SK-N-SH treated with all-trans-retinoic acid at 6 μM for 48 hours (cell line): Measurements from ENCODE around the gene CAMK2B.

Experiments used
- ATAC-seq: fragments of 200-7000 bp; cut with Tn5 transposase; 3 replicates; pipeline ENCODE4 v1.9.1; 2020; ENCODE audit warnings: mild to moderate bottlenecking, moderate library complexity
- ARNTL ChIP-seq: fragments of 450-650 bp; formaldehyde crosslinking; IDR thresholded peaks from 2 replicates; pipeline ENCODE4 v1.5.0; 2020; ENCODE audit warnings: low read depth, mild to moderate bottlenecking, moderate library complexity, borderline replicate concordance
- BACH2 ChIP-seq: fragments of 250-450 bp; sonication (Bioruptor Pico); IDR thresholded peaks from 2 replicates; pipeline ENCODE4 v1.9.0; 2021; ENCODE audit warnings: mild to moderate bottlenecking, borderline replicate concordance
- CREB5 ChIP-seq: fragments of 250-450 bp; sonication (Bioruptor Pico); IDR thresholded peaks from 2 replicates; pipeline ENCODE4 v1.5.1; 2020; ENCODE audit warnings: low read depth, mild to moderate bottlenecking, moderate library complexity
- CSDC2 ChIP-seq: fragments of 250-450 bp; sonication (Bioruptor Pico); IDR thresholded peaks from 2 replicates; pipeline ENCODE4 v1.5.0; 2020; ENCODE audit warnings: mild to moderate bottlenecking, moderate library complexity
- CSRNP3 ChIP-seq: fragments of 250-450 bp; sonication (Bioruptor Pico); IDR thresholded peaks from 2 replicates; pipeline ENCODE4 v1.5.1; 2021; ENCODE audit warnings: mild to moderate bottlenecking, moderate library complexity
- ESRRG ChIP-seq: fragments of 250-450 bp; sonication (Bioruptor Pico); IDR thresholded peaks from 2 replicates; pipeline ENCODE4 v1.6.1; 2021; ENCODE audit warnings: mild to moderate bottlenecking
- GLIS3 ChIP-seq: fragments of 250-450 bp; sonication (Bioruptor Pico); IDR thresholded peaks from 2 replicates; pipeline ENCODE4 v1.5.0; 2020; ENCODE audit warnings: mild to moderate bottlenecking, moderate library complexity
- ISL1 ChIP-seq: fragments of 250-450 bp; sonication (Bioruptor Pico); IDR thresholded peaks from 2 replicates; pipeline ENCODE4 v2.1.2; 2022; ENCODE audit warnings: mild to moderate bottlenecking, moderate library complexity
- OSR1 ChIP-seq: fragments of 250-450 bp; sonication (Bioruptor Pico); IDR thresholded peaks from 2 replicates; pipeline ENCODE4 v1.8.0; 2022; ENCODE audit warnings: moderate library complexity, mild to moderate bottlenecking, inconsistent platforms
- PATZ1 ChIP-seq: fragments of 250-450 bp; sonication (Bioruptor Pico); IDR thresholded peaks from 2 replicates; pipeline ENCODE4 v1.8.0; 2020; ENCODE audit warnings: mild to moderate bottlenecking, moderate library complexity, borderline replicate concordance
- POU6F1 ChIP-seq: fragments of 250-450 bp; sonication (Bioruptor Pico); IDR thresholded peaks from 2 replicates; pipeline ENCODE4 v1.8.0; 2021; ENCODE audit warnings: low read depth, mild to moderate bottlenecking, moderate library complexity, borderline replicate concordance
- PPARA ChIP-seq: fragments of 250-450 bp; sonication (Bioruptor Pico); IDR thresholded peaks from 2 replicates; pipeline ENCODE4 v1.5.0; 2020; ENCODE audit warnings: mild to moderate bottlenecking, borderline replicate concordance
- RARB ChIP-seq: fragments of 250-450 bp; sonication (Bioruptor Pico); IDR thresholded peaks from 2 replicates; pipeline ENCODE4 v1.8.0; 2021; ENCODE audit warnings: mild to moderate bottlenecking, moderate library complexity
- SNAI2 ChIP-seq: fragments of 250-450 bp; sonication (Bioruptor Pico); IDR thresholded peaks from 2 replicates; pipeline ENCODE4 v1.5.0; 2020; ENCODE audit warnings: mild to moderate bottlenecking, moderate library complexity
- TCF4 ChIP-seq: fragments of 250-450 bp; sonication (Bioruptor Pico); IDR thresholded peaks from 2 replicates; pipeline ENCODE4 v1.8.0; 2021; ENCODE audit warnings: mild to moderate bottlenecking, moderate library complexity, borderline replicate concordance
- TOX ChIP-seq: fragments of 250-450 bp; sonication (Bioruptor Pico); IDR thresholded peaks from 2 replicates; pipeline ENCODE4 v1.8.0; 2021; ENCODE audit warnings: mild to moderate bottlenecking, moderate library complexity, borderline replicate concordance
- ZC3H10 ChIP-seq: fragments of 250-450 bp; sonication (Bioruptor Pico); IDR thresholded peaks from 2 replicates; pipeline ENCODE4 v1.5.1; 2021; ENCODE audit warnings: mild to moderate bottlenecking, moderate library complexity
- ZFP3 ChIP-seq: fragments of 250-450 bp; sonication (Bioruptor Pico); IDR thresholded peaks from 2 replicates; pipeline ENCODE4 v1.5.0; 2020; ENCODE audit warnings: mild to moderate bottlenecking, moderate library complexity
- ZFP30 ChIP-seq: fragments of 450-650 bp; formaldehyde crosslinking; IDR thresholded peaks from 2 replicates; pipeline ENCODE4 v1.5.0; 2022; ENCODE audit warnings: mild to moderate bottlenecking, moderate library complexity
- ZNF565 ChIP-seq: fragments of 450-650 bp; formaldehyde crosslinking; conservative IDR thresholded peaks from 2 replicates; pipeline ENCODE4 v1.5.0; 2020; ENCODE audit warnings: low read depth, mild to moderate bottlenecking, moderate library complexity
- ZNF70 ChIP-seq: fragments of 450-650 bp; formaldehyde crosslinking; IDR thresholded peaks from 2 replicates; pipeline ENCODE4 v1.5.0; 2020; ENCODE audit warnings: mild to moderate bottlenecking, moderate library complexity
- ZNF8 ChIP-seq: fragments of 450-650 bp; formaldehyde crosslinking; IDR thresholded peaks from 2 replicates; pipeline ENCODE4 v1.5.0; 2020; ENCODE audit warnings: mild to moderate bottlenecking, moderate library complexity
- TF ChIP-seq, protein P1 (sequence below): fragments of 250-450 bp; sonication (Bioruptor Pico); IDR thresholded peaks from 2 replicates; pipeline ENCODE4 v1.5.0; 2020; ENCODE audit warnings: mild to moderate bottlenecking, moderate library complexity

The CAMK2B gene

DNA sequence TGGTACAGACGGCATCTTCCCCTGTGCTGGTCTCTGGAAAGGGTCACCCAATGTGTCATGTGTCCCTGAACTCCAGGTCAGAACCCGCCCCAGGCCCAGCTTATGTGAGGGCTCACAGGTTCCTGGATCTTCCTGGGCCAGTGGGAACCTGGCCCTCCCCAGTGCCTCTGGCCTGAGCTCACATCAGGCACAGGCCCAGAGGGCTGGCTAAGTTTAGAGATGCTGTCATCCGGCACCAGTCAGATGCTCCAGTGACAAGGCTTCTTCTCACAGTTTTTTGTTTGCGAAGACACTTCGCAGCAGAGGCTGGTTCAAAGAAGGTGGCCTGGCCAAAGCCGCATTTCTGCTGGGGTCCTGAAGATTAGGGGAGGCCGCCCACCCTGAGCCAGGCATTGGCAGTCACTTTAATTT lies 11.8 kb downstream of the CAMK2B start:
- TF ChIP-seq CSRNP3 (no peak), ESRRG (no peak), ISL1 (CRISPR knock-in tag) (no peak), ZC3H10 (CRISPR knock-in tag) (no peak), ZFP30 (CRISPR knock-in tag) (no peak), ZNF8 (CRISPR knock-in tag) (no peak), CREB5 (no peak), SNAI2 (CRISPR knock-in tag) (no peak), OSR1 (no peak), ARNTL (no peak), ZNF70 (CRISPR knock-in tag) (no peak), PPARA (CRISPR knock-in tag) (no peak), ZNF565 (CRISPR knock-in tag) (no peak), RARB (CRISPR knock-in tag) (no peak), CSDC2 (CRISPR knock-in tag) (no peak), POU6F1 (no peak)
- TF ChIP-seq, protein P1, sequence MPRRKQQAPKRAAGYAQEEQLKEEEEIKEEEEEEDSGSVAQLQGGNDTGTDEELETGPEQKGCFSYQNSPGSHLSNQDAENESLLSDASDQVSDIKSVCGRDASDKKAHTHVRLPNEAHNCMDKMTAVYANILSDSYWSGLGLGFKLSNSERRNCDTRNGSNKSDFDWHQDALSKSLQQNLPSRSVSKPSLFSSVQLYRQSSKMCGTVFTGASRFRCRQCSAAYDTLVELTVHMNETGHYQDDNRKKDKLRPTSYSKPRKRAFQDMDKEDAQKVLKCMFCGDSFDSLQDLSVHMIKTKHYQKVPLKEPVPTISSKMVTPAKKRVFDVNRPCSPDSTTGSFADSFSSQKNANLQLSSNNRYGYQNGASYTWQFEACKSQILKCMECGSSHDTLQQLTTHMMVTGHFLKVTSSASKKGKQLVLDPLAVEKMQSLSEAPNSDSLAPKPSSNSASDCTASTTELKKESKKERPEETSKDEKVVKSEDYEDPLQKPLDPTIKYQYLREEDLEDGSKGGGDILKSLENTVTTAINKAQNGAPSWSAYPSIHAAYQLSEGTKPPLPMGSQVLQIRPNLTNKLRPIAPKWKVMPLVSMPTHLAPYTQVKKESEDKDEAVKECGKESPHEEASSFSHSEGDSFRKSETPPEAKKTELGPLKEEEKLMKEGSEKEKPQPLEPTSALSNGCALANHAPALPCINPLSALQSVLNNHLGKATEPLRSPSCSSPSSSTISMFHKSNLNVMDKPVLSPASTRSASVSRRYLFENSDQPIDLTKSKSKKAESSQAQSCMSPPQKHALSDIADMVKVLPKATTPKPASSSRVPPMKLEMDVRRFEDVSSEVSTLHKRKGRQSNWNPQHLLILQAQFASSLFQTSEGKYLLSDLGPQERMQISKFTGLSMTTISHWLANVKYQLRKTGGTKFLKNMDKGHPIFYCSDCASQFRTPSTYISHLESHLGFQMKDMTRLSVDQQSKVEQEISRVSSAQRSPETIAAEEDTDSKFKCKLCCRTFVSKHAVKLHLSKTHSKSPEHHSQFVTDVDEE (CRISPR knock-in tag) = no peak
- TF ChIP-seq, all 23 proteins: peak for 0
- ATAC-seq = no peak

DNA sequence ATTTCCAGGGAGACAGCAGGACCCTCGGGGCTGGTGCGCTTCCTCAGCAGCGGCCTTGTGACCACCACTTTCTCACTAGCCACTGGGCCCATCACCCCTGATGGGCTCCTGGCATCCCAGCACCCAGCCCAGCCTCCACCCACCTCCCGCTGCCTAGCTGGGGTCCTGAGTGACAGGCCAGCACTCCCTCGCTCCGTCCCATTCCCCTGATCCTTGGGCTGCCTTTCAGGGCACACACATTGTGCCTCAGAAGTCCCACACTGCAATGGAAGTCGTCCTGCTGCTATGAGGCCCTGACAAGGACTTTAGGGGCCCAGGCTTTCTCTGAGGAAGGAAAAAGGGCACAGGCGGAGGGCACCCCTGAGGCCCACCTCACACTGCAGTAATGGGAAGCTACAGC lies 12.4 kb downstream of the CAMK2B start:
- no peak for ATAC-seq
- TF ChIP-seq SNAI2 (CRISPR knock-in tag) = no peak
- no peak for TF ChIP-seq CSRNP3
- no peak for TF ChIP-seq ISL1 (CRISPR knock-in tag)
- no peak for TF ChIP-seq ZFP30 (CRISPR knock-in tag)
- no peak for TF ChIP-seq OSR1
- TF ChIP-seq PPARA (CRISPR knock-in tag) = no peak
- no peak for TF ChIP-seq BACH2 (CRISPR knock-in tag)
- TF ChIP-seq PATZ1 (CRISPR knock-in tag) = no peak
- no peak for TF ChIP-seq ARNTL
- TF ChIP-seq CSDC2 (CRISPR knock-in tag) = no peak
- no peak for TF ChIP-seq ZFP3 (CRISPR knock-in tag)
- no peak for TF ChIP-seq RARB (CRISPR knock-in tag)
- TF ChIP-seq TCF4 (CRISPR knock-in tag) = no peak
- no peak for TF ChIP-seq ZNF70 (CRISPR knock-in tag)
- no peak for TF ChIP-seq ZC3H10 (CRISPR knock-in tag)
- TF ChIP-seq GLIS3 = no peak
- no peak for TF ChIP-seq TOX (CRISPR knock-in tag)
- TF ChIP-seq CREB5 = no peak
- TF ChIP-seq, protein P1 (CRISPR knock-in tag) = no peak
- TF ChIP-seq, all 23 proteins: peak for 0
